Activated naive CD4-positive, alpha-beta T cell treated with anti-CD3 and anti-CD28 coated beads, Interleukin-2, amount 50 U/mL, for 24 hours (primary cell): Measurements from ENCODE around the gene MLH3.
"Not testable (repeated sequence)": the region's sequence is repeated elsewhere in the genome, so short reads cannot be mapped to it uniquely, and the experiment has no call there.

Source experiments
- H3K27ac Mint-ChIP-seq: one replicate; pipeline ENCODE4 v1.8.0; 2021; ENCODE audit warnings: mild to moderate bottlenecking, mixed read lengths
- H3K27me3 Mint-ChIP-seq: one replicate; pipeline ENCODE4 v1.8.0; 2021; ENCODE audit warnings: mixed read lengths
- H3K36me3 Mint-ChIP-seq: one replicate; pipeline ENCODE4 v1.8.0; 2021; ENCODE audit warnings: mixed read lengths
- H3K4me1 Mint-ChIP-seq: one replicate; pipeline ENCODE4 v1.8.0; 2021; ENCODE audit warnings: mixed read lengths
- H3K4me3 Mint-ChIP-seq: one replicate; pipeline ENCODE4 v1.8.0; 2021; ENCODE audit warnings: mild to moderate bottlenecking, mixed read lengths
- H3K9me3 Mint-ChIP-seq: one replicate; pipeline ENCODE4 v1.8.0; 2021; ENCODE audit warnings: mixed read lengths

The MLH3 gene

DNA sequence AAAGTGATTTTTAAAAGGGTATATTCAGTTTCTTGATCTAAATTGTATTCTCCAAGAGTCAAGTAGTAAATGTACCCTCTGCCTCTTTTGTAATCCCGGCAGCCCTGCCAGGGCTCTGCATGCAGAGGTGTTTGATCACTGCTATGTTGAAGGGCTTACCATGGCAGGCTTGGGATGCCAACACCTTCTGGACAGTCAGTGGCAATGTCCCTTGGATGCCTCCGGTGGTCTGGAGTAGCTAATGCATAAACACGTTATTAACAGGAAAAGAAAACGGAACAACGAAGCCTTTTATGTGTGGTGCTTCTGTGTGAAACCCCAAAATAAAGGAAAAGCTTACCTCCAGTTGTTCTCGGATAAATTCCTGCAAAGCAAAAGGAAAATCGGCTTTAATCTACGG, 28.6 kb downstream of the MLH3 start:
- H3K9me3 Mint-ChIP-seq, result no peaks in the 10 kb centered on the region
- no peak overlapping the region for H3K27ac Mint-ChIP-seq
- no peaks in the 10 kb centered on the region for H3K27me3 Mint-ChIP-seq
- H3K4me1 Mint-ChIP-seq, result no peaks in the 10 kb centered on the region
- H3K4me3 Mint-ChIP-seq, result no peak overlapping the region
- H3K36me3 Mint-ChIP-seq, result peaks cover 10% of the 10 kb centered on the region

GRCh38 chr14:75018694-75019093, 32.6 kb downstream of the MLH3 start:
- H3K27ac Mint-ChIP-seq, result no peak overlapping the region
- peaks cover 10% of the 10 kb centered on the region for H3K36me3 Mint-ChIP-seq
- no peak overlapping the region for H3K4me3 Mint-ChIP-seq
- H3K9me3 Mint-ChIP-seq, result no peaks in the 10 kb centered on the region
- no peaks in the 10 kb centered on the region for H3K27me3 Mint-ChIP-seq
- H3K4me1 Mint-ChIP-seq, result no peaks in the 10 kb centered on the region

DNA sequence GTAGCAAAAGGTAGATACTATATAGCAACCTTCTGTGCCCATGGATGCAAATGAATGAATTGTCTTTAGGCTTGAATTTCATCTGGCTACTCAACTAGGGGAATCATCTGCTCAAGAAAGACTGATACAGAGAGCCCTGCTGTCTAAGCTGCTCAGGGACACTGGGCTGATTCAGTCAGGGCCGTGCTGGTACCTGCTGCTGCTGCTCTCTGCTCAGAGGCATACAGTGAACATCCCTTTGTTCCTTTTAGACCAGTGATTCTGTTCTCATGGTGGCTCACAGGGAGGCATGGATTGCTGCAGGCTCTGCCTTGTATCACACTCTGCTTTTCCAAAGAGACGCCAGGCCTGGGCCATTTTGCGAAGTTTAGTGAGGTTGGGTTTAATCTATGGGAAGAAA, 34.5 kb downstream of the MLH3 start:
- Mint-ChIP-seq H3K36me3 (peaks cover 5% of the 10 kb centered on the region), H3K9me3 (no peaks in the 10 kb centered on the region), H3K27me3 (no peaks in the 10 kb centered on the region), H3K4me3 (no peak overlapping the region), H3K27ac (no peak overlapping the region), H3K4me1 (peaks cover 3% of the 10 kb centered on the region)

- Mint-ChIP-seq H3K27ac (no peak overlapping the region), H3K36me3 (peaks cover 5% of the 10 kb centered on the region)
Measured at GRCh38 chr14:75015496-75015895, 35.8 kb downstream of the MLH3 start.

GRCh38 chr14:75013290-75013689, 38.0 kb downstream of the MLH3 start:
- peak overlapping the region; percentile 52 for H3K27ac Mint-ChIP-seq
- no peak overlapping the region for H3K4me3 Mint-ChIP-seq
- H3K9me3 Mint-ChIP-seq, result no peaks in the 10 kb centered on the region
- peaks cover 13% of the 10 kb centered on the region for H3K4me1 Mint-ChIP-seq
- no peaks in the 10 kb centered on the region for H3K27me3 Mint-ChIP-seq
- peaks cover 3% of the 10 kb centered on the region for H3K36me3 Mint-ChIP-seq

More at GRCh38 chr14:75015496-75015895, 35.8 kb downstream of the MLH3 start:
- Mint-ChIP-seq H3K4me3 (no peak overlapping the region), H3K27me3 (no peaks in the 10 kb centered on the region), H3K4me1 (peaks cover 10% of the 10 kb centered on the region), H3K9me3 (no peaks in the 10 kb centered on the region)

- no peaks in the 10 kb centered on the region for H3K9me3 Mint-ChIP-seq
- H3K4me3 Mint-ChIP-seq, result no peak overlapping the region
- peak overlapping the region; percentile 70 for H3K27ac Mint-ChIP-seq
- H3K27me3 Mint-ChIP-seq, result no peaks in the 10 kb centered on the region
- H3K36me3 Mint-ChIP-seq, result peaks cover 9% of the 10 kb centered on the region
- H3K4me1 Mint-ChIP-seq, result peaks cover 28% of the 10 kb centered on the region
Measured at GRCh38 chr14:75011356-75011994, 39.8 kb downstream of the MLH3 start.

DNA sequence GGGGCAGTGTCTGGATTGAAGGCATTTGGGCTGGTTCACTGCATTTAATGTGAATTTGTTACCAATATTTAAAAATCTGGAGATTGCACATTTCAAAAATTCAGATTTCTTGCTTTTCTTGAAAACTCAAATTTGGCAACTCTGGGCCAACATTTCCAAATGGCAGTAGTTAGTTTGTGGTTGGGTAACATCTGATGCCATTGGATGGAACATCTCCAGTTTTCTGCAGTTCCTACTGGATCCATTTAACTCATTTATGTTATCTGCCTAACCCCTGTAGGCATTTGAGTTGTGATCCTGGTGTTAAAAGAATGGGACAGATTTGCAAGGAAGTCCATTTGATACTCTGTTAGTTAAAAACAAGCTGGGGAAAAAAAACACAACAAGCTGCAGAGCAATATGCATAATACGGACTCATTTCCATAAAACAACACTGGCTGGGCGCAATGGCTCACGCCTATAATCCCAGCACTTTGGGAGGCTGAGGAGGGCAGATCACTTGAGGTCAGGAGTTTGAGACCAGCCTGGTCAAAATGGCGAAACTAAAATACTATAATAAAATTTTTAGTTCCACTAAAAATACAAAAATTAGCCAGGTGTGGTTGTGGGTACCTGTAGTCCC, 40.7 kb downstream of the MLH3 start:
- Mint-ChIP-seq H3K27me3 (no peaks in the 10 kb centered on the region), H3K4me1 (peaks cover 34% of the 10 kb centered on the region), H3K36me3 (peaks cover 11% of the 10 kb centered on the region), H3K9me3 (no peaks in the 10 kb centered on the region), H3K27ac (no peak overlapping the region), H3K4me3 (no peak overlapping the region)

DNA sequence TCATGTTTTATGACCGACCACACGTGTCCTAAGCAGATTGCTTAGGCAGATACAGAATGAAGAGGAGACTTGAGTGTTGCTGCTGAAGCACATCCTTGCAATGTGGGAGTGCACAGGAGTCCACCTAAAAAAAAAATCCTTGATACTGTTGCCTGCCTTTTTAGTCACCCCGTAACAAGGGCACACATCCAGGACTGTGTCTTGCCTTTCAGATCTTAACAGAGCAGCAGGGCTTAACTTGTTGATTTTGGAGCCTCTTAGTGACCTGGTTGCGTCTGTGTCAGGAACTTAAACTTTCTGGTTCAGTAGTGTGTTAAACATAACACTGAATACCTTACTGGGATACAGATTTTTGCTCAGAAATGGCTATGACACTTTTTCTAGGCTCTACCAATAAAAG, 42.1 kb downstream of the MLH3 start:
- no peak overlapping the region for H3K4me3 Mint-ChIP-seq
- peaks cover 14% of the 10 kb centered on the region for H3K36me3 Mint-ChIP-seq
- no peaks in the 10 kb centered on the region for H3K27me3 Mint-ChIP-seq
- H3K27ac Mint-ChIP-seq, result no peak overlapping the region
- H3K4me1 Mint-ChIP-seq, result peaks cover 48% of the 10 kb centered on the region
- H3K9me3 Mint-ChIP-seq, result no peaks in the 10 kb centered on the region

DNA sequence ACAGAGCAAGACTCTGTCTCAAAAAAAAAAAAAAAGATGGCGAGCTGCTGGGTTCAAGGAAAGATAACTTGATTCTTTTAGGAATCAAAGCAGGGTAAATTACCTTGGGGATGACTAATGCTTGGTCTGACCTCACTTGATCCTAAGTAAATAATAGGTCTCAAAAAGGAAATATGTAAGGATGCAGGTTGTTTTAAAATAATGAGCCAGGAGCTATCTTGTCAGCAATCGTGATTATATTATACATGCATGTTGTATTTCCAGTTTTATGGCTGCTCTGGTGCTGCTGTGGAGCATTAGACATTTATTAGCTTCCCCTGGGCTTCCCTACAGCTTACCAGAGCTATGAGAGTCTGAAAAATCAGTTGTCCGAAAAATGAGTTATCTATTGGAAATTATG, 45.9 kb downstream of the MLH3 start:
- no peaks in the 10 kb centered on the region for H3K9me3 Mint-ChIP-seq
- peak overlapping the region; percentile 55 for H3K4me3 Mint-ChIP-seq
- H3K27ac Mint-ChIP-seq, result peak overlapping the region; percentile 35
- H3K27me3 Mint-ChIP-seq, result no peaks in the 10 kb centered on the region
- peaks cover 53% of the 10 kb centered on the region for H3K4me1 Mint-ChIP-seq
- peaks cover 20% of the 10 kb centered on the region for H3K36me3 Mint-ChIP-seq

DNA sequence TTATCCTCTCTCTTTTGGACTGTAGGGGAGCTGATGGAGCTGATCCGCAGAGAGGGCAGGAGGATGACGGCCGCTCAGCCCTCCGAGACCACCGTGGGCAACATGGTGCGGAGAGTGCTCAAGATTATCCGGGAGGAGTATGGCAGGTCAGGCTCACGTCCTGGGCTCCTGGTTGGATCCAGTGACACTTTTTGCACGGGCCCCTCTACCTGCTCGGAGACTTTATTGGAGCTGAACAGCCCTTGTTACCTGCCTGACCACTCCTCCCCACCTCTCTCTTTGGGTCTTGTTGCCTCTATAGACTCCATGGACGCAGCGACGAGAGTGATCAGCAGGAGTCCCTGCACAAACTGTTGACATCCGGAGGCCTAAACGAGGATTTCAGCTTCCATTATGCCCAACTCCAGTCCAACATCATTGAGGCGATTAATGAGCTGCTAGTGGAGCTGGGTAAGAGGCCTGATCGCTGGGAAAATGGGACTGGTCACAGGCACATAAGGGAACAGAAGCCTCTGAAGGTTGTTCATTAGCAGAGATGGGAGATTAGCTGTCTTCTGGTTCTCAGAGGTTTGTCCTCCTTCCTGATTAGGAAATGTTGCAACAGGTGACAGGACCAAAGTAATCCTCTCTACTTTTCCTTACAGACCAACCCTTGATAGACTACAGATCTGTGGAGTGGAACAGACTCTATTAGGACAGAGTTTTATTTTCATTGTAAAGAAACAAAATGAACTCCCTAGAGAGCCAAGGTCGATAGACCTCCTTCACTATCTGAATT, 47.8 kb downstream of the MLH3 start:
- Mint-ChIP-seq H3K36me3 (peaks cover 18% of the 10 kb centered on the region), H3K9me3 (no peaks in the 10 kb centered on the region), H3K27ac (peak overlapping the region; percentile 82), H3K4me3 (peak overlapping the region; percentile 97), H3K4me1 (peaks cover 52% of the 10 kb centered on the region), H3K27me3 (no peaks in the 10 kb centered on the region)

- H3K27ac Mint-ChIP-seq, result peak within 1 kb of the TSS; percentile 84
- peaks cover 18% of the 10 kb centered on the region for H3K36me3 Mint-ChIP-seq
- no peaks in the 10 kb centered on the region for H3K27me3 Mint-ChIP-seq
- no peaks in the 10 kb centered on the region for H3K9me3 Mint-ChIP-seq
- H3K4me1 Mint-ChIP-seq, result peaks cover 45% of the 10 kb centered on the region
- peak within 1 kb of the TSS; percentile 97 for H3K4me3 Mint-ChIP-seq
Measured at GRCh38 chr14:75002392-75003249, 48.6 kb downstream of the MLH3 start, which contains the start of gene EIF2B2. EIF2B2 (plus strand) TSS chr14:75002921; CDS start chr14:75002991, 70 bp downstream.

DNA sequence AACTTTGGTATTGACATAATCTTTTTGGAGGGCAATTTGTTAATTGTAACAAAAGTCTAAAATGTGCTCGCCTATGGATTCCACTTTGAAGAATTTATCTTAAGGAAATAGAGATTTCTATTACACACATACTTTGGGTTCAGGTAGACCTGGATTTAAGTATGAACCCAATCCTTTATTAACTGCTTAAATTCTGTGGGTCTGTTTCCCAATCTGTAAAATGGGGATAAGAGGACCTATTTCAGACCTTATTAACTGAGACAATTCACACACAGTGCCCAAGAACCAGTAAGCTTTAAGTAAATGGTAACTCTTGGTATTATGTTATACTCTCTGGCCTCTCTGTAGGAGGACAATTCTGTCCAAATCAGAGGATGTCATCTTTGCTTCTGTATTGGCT, 49.4 kb downstream of the MLH3 start:
- Mint-ChIP-seq H3K27me3 (no peaks in the 10 kb centered on the region), H3K4me1 (peaks cover 39% of the 10 kb centered on the region), H3K36me3 (peaks cover 14% of the 10 kb centered on the region), H3K4me3 (peak overlapping the region; percentile 97), H3K9me3 (no peaks in the 10 kb centered on the region), H3K27ac (peak overlapping the region; percentile 84)

DNA sequence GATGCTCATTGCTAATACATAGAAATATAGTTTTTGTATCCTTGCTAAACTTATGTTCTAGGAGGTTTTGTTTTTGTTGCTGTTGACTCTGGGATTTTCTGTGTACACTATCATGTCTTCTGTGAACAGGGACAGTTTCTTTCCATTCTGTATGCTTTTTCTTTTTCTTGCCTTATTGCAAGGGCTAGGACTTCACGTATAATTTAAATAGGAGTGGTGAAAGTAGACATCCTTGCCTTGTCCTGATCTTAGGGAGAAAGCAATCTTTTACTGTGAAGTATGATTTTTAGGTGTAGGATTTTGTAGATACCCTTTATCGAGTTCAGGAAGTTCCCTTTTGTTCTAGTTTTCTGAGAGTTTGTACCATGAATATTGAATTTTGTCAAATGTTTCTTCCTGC, 50.0 kb downstream of the MLH3 start:
- Mint-ChIP-seq H3K36me3 (peaks cover 11% of the 10 kb centered on the region), H3K4me3 (no peak overlapping the region), H3K9me3 (no peaks in the 10 kb centered on the region), H3K27ac (no peak overlapping the region), H3K27me3 (no peaks in the 10 kb centered on the region), H3K4me1 (peaks cover 34% of the 10 kb centered on the region)

- not testable (repeated sequence) for H3K9me3 Mint-ChIP-seq, H3K27me3 Mint-ChIP-seq, H3K4me3 Mint-ChIP-seq, H3K4me1 Mint-ChIP-seq, H3K27ac Mint-ChIP-seq, H3K36me3 Mint-ChIP-seq
Measured at GRCh38 chr14:74995781-74996180, 55.5 kb downstream of the MLH3 start.

- H3K9me3 Mint-ChIP-seq, H3K27ac Mint-ChIP-seq, H3K4me3 Mint-ChIP-seq, H3K36me3 Mint-ChIP-seq, H3K27me3 Mint-ChIP-seq, H3K4me1 Mint-ChIP-seq: not testable (repeated sequence)
Measured at GRCh38 chr14:74994182-74994581, 57.1 kb downstream of the MLH3 start.
